Stimulated activated CD4-positive, alpha-beta T cell treated with anti-CD3 and anti-CD28 coated beads, Interleukin-12 subunit alpha, Interleukin-12 subunit beta, amount 100 ng/mL, for 48 hours (primary cell): ENCODE data around the gene ARFIP2.
A peak's percentile ranks its signal among the peaks of the same experiment; 100 is the strongest.

ENCODE experiments used
- DNase-seq, 3 donors: peaks; one replicate each; pipeline ENCODE4 v3.0.0-alpha.2; 2020; ENCODE audit warnings: low read depth in 2 of 3, low spot score in 1 of 3

ARFIP2 gene

GRCh38 chr11:6443269-6444003 is 37.7 kb downstream of the ARFIP2 start:
- peak; percentile 14 to 51 (median 37) for DNase-seq

- DNase-seq, result no peak
Measured at GRCh38 chr11:6442441-6442840, 38.7 kb downstream of the ARFIP2 start.

- DNase-seq, result no peak
Measured at GRCh38 chr11:6440906-6441358, 40.2 kb downstream of the ARFIP2 start, which contains the start of gene HPX. HPX (minus strand) TSS chr11:6440987; CDS start chr11:6440963, 24 bp downstream.

- DNase-seq, result no peak
Measured at GRCh38 chr11:6438979-6439571, 42.1 kb downstream of the ARFIP2 start.

- no peak for DNase-seq
Measured at GRCh38 chr11:6437993-6438392, 43.1 kb downstream of the ARFIP2 start.

- no peak for DNase-seq
Measured at GRCh38 chr11:6437423-6437822, 43.7 kb downstream of the ARFIP2 start.

GRCh38 chr11:6433998-6434660 is 47.0 kb downstream of the ARFIP2 start:
- DNase-seq, result no peak

GRCh38 chr11:6431861-6432260 is 49.3 kb downstream of the ARFIP2 start:
- DNase-seq, result no peak

GRCh38 chr11:6427516-6427915 is 53.6 kb downstream of the ARFIP2 start:
- DNase-seq, result no peak
